ENCODE results near the gene CSTF2T. TPM values are rescaled to one million over a fixed set of nuclear protein-coding genes. Genes with fewer than 3 reads are reported as not detected.

CSTF2T gene
- total RNA-seq, 4 donors from 2014 or later, result 16.9 to 33.7 (median 23.4) TPM

DNA sequence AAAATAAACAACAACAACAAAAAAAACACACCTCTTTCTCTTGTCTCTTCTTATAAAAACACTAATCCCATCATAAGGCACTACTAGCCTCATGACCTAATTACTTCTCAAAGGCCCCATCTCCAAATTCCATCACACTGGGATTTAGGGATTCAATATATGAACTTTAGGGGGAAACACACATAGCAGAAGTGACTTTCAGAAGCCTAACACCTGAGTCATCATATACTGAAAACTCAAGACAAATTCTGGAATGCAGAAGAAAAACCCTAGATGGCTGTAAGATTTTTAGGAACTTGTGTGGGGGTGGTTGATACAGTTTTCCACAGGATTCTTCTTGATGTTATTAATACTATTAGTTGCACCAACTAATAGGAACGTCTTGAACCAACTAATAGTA lies 33.7 kb upstream of the CSTF2T start:
- DNase-seq (ENCODE audit: low spot score) (no peak), ATAC-seq (ENCODE audit: low FRiP score) (no peak)
- TF ChIP-seq, protein P1, sequence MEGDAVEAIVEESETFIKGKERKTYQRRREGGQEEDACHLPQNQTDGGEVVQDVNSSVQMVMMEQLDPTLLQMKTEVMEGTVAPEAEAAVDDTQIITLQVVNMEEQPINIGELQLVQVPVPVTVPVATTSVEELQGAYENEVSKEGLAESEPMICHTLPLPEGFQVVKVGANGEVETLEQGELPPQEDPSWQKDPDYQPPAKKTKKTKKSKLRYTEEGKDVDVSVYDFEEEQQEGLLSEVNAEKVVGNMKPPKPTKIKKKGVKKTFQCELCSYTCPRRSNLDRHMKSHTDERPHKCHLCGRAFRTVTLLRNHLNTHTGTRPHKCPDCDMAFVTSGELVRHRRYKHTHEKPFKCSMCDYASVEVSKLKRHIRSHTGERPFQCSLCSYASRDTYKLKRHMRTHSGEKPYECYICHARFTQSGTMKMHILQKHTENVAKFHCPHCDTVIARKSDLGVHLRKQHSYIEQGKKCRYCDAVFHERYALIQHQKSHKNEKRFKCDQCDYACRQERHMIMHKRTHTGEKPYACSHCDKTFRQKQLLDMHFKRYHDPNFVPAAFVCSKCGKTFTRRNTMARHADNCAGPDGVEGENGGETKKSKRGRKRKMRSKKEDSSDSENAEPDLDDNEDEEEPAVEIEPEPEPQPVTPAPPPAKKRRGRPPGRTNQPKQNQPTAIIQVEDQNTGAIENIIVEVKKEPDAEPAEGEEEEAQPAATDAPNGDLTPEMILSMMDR (IDR thresholded peaks at IDR 0.05), result no peak

DNA sequence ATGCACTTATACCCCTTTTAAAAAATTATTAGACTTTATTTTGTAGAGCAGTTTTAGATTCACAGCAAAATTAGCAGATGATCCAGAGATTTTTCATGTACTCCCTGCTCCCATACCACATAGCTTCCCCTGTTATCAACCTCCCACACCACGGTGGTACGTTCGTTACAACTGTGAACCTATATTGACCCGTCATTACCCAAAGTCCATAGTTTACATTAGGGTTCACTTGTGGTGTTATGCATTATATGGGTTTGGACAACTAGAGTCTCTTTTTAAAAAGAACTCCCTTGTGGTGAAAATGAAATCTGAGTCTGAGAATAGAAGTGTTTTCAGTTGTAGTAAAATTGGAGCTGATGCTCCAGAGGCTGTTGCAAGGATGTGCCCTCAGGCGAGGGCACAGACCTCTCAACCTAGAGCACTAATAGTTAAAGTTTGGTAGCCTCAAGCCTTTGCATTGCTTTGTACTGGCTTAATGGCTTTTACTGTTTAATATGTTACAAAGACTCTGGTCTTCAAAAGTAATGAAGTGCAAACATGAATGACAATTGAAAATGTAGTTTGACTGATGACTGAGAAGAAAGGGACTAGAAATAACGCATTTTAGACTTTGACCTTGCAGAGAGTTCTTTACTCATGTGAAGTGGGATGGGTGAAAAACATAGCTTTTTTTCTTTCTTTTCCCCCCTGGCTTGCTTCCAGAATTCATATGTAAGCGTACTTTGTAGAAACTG lies 30.6 kb upstream of the CSTF2T start:
- ATAC-seq (ENCODE audit: low FRiP score) (no peak), DNase-seq (ENCODE audit: low spot score) (no peak)
- TF ChIP-seq, protein P1 (IDR thresholded peaks at IDR 0.05), result no peak

DNA sequence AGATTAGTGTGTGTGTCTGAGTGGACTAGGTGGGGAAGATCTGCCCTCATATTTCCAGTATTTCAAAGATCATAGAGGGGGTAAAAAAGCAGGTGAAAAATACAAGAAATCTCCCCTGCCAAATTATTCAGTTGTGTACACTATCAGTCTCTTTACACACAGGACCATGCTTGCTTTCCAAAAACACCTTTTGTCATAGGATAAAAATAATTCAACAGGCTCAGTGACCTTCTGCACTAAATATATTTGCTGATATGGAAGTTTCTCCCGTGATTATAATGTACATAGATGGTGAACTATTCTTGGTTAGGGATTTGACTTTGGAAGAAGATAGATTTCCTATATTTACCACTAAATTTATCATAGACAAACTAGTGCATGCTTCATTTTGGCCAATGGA lies 24.6 kb upstream of the CSTF2T start:
- TF ChIP-seq, protein P1 (IDR thresholded peaks at IDR 0.05), result no peak
- no peak for ATAC-seq (ENCODE audit: low FRiP score)
- DNase-seq (ENCODE audit: low spot score), result no peak

DNA sequence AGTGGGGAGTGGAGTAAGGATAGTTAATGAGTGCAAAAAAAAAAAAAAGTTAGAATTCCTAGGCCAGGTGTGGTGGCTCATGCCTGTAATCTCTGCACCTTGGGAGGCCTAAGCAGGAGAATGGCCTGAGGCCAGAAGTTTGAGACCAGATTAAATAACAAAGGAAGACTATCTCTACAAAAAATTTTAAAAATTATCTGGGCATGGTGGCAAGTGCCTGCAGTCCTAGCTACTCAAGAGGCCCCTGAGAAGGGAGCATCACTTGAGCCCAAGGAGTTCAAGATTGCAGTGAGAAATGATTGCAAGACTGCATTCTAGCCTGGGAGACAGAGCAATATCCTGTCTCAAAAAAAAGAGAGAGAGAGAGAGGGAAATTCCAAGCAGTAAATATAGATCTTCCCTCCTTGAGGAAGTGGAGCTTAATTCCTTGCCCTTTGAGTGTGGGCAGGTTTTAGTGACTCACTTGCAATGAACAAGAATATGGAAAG lies 19.5 kb upstream of the CSTF2T start:
- no peak for DNase-seq (ENCODE audit: low spot score)
- TF ChIP-seq, protein P1 (IDR thresholded peaks at IDR 0.05), result no peak
- ATAC-seq (ENCODE audit: low FRiP score), result peak; percentile 14

DNA sequence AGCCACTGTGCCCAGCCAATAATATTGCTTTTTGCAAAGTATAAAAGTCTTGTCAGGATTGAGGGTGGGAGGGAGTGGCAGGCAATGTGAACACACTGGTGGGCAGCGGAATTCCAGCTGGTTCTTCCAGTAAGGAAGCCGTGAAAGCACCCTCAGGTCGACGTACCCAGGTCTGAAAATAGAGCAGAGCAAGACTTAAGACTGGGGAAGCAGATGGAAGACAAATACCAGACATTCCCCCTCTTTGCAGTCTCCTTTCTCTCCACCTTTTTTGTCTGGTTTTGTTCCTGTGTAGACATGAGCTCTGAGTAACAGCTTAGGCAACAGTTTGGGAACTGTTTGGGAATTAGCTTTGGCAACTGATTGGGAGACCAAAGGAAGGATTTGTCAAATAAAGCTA lies 17.6 kb upstream of the CSTF2T start:
- DNase-seq (ENCODE audit: low spot score) (no peak), ATAC-seq (ENCODE audit: low FRiP score) (no peak)
- TF ChIP-seq, protein P1 (IDR thresholded peaks at IDR 0.05), result no peak

DNA sequence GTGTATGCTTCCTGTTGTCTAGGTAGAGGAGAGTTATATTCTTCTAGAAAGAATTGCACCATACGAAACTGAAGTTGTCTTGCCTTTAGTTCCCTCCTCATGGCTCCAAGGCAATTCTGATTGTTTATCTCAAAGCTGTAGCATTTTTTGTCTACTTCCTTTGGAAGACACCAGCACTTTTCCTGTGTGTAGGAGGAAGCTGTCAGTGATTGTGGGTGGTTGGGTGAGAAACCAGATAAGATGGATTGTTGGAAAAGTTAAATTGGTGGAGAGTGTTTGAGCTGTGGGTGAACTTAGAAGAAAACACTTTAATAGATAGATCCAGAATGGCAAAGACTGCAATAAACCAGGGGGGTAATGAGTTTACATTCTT lies 12.1 kb upstream of the CSTF2T start:
- no peak for ATAC-seq (ENCODE audit: low FRiP score)
- TF ChIP-seq, protein P1 (IDR thresholded peaks at IDR 0.05), result no peak
- no peak for DNase-seq (ENCODE audit: low spot score)

DNA sequence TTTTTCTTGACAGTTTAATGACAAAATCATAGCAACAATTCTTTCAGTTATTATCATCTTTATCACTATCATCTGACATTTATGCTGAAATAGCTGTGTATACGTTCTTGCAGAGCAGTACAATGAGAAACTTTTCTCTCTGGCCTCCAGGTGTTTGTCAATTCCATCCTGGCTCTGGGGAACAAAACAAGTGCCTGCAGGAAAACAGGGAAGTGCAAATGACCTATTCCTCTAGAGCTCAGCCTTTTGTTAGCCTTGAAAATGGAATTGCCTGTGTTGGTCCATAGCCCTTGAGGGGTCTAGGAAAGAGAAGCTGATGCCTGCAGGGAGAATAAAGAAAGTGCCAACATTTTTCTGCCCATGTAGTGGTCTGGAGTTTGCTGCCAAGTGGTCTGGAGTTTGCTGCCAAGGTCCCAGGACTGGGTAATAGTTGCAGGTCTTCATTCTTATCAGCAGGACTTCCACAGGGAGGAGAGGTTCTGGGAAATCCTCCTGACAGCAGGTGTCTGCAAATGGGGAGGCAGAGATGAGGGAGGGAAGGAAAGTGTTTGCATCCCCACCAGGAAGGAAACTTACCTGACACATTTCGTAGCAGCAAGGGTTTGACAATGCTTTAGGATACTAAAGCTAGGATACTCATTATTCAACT lies 10.1 kb upstream of the CSTF2T start:
- ATAC-seq (ENCODE audit: low FRiP score) (no peak), DNase-seq (ENCODE audit: low spot score) (no peak)
- TF ChIP-seq, protein P1 (IDR thresholded peaks at IDR 0.05), result no peak

Measured in omental fat pad (tissue), 4 donors.